Cardiac muscle cell (in vitro differentiated cells and primary cell): ENCODE results near the gene MED13L. TPM values are rescaled to one million over a fixed set of nuclear protein-coding genes. Genes with fewer than 3 reads are reported as not detected.

ENCODE experiments used
- DNase-seq, 2 donors: peaks; one replicate each; pipeline versions ENCODE4 v3.0.0 to v3.0.0-alpha.2; 2010 to 2017; ENCODE audit warnings: low read depth in 1 of 2, low spot score in 1 of 2
- H3K27ac ChIP-seq: fragments of 200-600 bp; sonication (generic); 2 replicates; pipeline ENCODE4 v1.5.1; 2016
- H3K27me3 ChIP-seq: fragments of 200-600 bp; sonication (generic); 2 replicates; pipeline ENCODE4 v1.6.0; 2016; ENCODE audit warnings: control low read depth
- H3K36me3 ChIP-seq: fragments of 200-600 bp; sonication (generic); 2 replicates; pipeline ENCODE4 v1.5.1; 2016; ENCODE audit warnings: control low read depth
- H3K4me1 ChIP-seq: fragments of 200-600 bp; sonication (generic); 2 replicates; pipeline ENCODE4 v1.8.1; 2017; ENCODE audit warnings: low read depth, mild to moderate bottlenecking, mixed run types
- H3K4me3 ChIP-seq: fragments of 200-600 bp; sonication (generic); 2 replicates; pipeline ENCODE4 v1.5.1; 2016; ENCODE audit warnings: mild to moderate bottlenecking
- H3K9me3 ChIP-seq: fragments of 200-600 bp; sonication (generic); 2 replicates; pipeline ENCODE4 v1.5.1; 2017; ENCODE audit warnings: low read depth, mild to moderate bottlenecking, control low read depth
- polyA plus RNA-seq: library from polyadenylated mRNA; unstranded; fragments of >200 nt; fragmentation: Nextera tagmentation; extraction: Ambion mirVana; gene quantifications from 2 replicates; pipeline ENCODE4 v1.2.1, GENCODE V29; 2016
- total RNA-seq: library from RNA; depleted of rRNA; stranded (reverse); fragments of >200 nt; gene quantifications from 2 replicates; pipeline ENCODE4 v1.2.3, GENCODE V29; 2016
- TF ChIP-seq, protein P1 (sequence below): IDR thresholded peaks from 2 replicates; pipeline ENCODE4 v1.5.1; 2012; ENCODE audit warnings: low read depth, mild to moderate bottlenecking, low read length

The MED13L gene
- total and polyA plus RNA-seq, 2 experiments from 2014 or later, result 31.3 to 94.3 TPM

DNA sequence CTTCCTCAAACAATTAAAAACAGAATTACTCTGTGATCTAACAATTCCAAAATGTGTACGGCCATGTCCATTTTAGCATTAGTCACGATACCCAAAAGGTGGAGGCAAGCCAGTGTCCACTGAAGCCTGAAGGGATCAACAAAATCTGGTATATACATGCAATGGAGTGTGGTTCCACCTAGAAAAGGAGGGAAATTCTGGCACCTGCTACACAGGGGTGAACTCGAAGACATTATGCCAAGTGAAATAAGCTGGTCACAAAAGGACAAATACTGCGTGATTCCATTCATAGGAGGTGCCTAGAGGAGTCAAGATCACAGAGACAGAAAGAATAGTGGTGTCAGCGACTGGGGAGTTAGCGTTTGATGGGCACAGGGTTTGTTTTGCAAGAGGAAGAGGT is 331.4 kb downstream of the MED13L start:
- DNase-seq, result no peak
- no peaks in the 10 kb centered on the region for H3K4me1 ChIP-seq
- TF ChIP-seq, protein P1, sequence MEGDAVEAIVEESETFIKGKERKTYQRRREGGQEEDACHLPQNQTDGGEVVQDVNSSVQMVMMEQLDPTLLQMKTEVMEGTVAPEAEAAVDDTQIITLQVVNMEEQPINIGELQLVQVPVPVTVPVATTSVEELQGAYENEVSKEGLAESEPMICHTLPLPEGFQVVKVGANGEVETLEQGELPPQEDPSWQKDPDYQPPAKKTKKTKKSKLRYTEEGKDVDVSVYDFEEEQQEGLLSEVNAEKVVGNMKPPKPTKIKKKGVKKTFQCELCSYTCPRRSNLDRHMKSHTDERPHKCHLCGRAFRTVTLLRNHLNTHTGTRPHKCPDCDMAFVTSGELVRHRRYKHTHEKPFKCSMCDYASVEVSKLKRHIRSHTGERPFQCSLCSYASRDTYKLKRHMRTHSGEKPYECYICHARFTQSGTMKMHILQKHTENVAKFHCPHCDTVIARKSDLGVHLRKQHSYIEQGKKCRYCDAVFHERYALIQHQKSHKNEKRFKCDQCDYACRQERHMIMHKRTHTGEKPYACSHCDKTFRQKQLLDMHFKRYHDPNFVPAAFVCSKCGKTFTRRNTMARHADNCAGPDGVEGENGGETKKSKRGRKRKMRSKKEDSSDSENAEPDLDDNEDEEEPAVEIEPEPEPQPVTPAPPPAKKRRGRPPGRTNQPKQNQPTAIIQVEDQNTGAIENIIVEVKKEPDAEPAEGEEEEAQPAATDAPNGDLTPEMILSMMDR, result no peak
- no peaks in the 10 kb centered on the region for H3K9me3 ChIP-seq
- no peaks in the 10 kb centered on the region for H3K36me3 ChIP-seq
- no peak overlapping the region for H3K27ac ChIP-seq
- H3K4me3 ChIP-seq, result no peak overlapping the region
- no peaks in the 10 kb centered on the region for H3K27me3 ChIP-seq

DNA sequence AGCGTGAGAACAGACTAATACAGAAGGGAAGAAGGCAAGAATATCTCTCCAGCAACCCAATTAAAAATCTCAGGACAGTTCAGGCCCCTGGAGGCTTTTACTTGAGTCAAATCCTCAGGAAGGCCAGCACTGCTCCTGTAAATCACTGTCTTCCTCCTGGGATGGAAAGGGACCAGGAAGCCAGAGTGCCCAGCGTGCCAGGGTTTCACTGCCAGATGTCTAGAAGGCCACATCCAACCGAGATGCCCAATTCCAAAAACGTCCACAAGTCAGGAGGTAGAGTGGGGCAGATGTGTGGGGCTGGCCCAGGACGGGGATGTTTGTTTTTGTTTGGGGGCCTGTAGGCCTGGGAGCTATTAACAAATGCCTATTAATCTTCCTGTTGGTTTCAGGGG is 332.0 kb downstream of the MED13L start:
- TF ChIP-seq, protein P1, result no peak
- no peaks in the 10 kb centered on the region for H3K9me3 ChIP-seq
- DNase-seq, result no peak
- no peaks in the 10 kb centered on the region for H3K27me3 ChIP-seq
- H3K4me3 ChIP-seq, result no peak overlapping the region
- no peaks in the 10 kb centered on the region for H3K36me3 ChIP-seq
- no peaks in the 10 kb centered on the region for H3K4me1 ChIP-seq
- H3K27ac ChIP-seq, result no peak overlapping the region

DNA sequence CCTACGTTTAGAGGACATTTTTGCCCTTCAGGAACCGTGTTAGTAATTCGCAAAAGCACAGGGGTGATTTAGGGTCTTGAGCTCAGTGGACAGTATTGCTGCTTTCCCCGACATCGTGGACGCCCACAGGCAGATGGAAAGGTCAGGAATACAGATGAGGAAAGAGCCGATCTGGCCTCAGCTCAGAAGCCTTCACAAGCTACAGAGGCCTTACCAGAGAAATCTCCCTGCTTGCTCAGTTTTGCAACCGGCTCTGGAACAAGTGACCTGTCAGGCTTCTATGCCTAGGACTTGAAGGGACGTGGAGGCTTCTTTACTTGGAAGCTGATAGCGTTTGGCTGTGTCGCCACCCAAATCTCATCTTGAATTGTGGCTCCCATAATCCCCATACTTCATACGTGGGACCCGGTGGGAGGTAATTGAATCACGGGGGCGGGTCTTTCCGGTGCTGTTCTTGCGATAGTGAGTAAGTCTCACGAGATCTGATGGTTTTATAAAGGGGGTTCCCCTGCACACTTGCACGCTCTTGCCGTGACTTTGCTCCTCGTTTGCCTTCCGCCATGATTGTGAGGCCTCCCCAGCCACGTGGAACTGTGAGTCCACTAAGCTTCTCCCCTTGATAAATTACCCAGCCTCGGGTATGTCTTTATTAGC is 332.5 kb downstream of the MED13L start:
- H3K27me3 ChIP-seq, result no peaks in the 10 kb centered on the region
- H3K36me3 ChIP-seq, result no peaks in the 10 kb centered on the region
- DNase-seq, result no peak
- H3K27ac ChIP-seq, result no peak overlapping the region
- no peaks in the 10 kb centered on the region for H3K4me1 ChIP-seq
- TF ChIP-seq, protein P1, result no peak
- no peaks in the 10 kb centered on the region for H3K9me3 ChIP-seq
- H3K4me3 ChIP-seq, result no peak overlapping the region

DNA sequence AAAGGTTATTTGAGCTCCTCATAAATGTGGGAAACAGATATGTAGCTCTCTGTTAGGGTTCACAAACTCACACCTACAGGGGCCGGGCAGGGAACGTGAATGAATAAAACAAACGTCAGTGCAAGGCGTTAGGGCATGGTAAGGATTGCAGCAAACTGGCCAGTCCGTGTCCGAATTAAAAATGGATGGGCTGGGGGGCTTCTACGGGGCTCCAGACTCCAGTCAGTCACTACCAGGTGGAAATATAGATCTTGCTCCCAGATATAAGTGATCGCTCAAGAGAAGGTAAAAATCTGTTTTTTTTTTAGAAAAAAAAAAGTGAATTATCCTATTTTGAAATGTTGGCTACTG is 333.1 kb downstream of the MED13L start:
- TF ChIP-seq, protein P1, result no peak
- Histone ChIP-seq H3K27ac (no peak overlapping the region), H3K9me3 (no peaks in the 10 kb centered on the region), H3K27me3 (no peaks in the 10 kb centered on the region), H3K4me1 (no peaks in the 10 kb centered on the region), H3K36me3 (no peaks in the 10 kb centered on the region), H3K4me3 (no peak overlapping the region)
- DNase-seq, result no peak

DNA sequence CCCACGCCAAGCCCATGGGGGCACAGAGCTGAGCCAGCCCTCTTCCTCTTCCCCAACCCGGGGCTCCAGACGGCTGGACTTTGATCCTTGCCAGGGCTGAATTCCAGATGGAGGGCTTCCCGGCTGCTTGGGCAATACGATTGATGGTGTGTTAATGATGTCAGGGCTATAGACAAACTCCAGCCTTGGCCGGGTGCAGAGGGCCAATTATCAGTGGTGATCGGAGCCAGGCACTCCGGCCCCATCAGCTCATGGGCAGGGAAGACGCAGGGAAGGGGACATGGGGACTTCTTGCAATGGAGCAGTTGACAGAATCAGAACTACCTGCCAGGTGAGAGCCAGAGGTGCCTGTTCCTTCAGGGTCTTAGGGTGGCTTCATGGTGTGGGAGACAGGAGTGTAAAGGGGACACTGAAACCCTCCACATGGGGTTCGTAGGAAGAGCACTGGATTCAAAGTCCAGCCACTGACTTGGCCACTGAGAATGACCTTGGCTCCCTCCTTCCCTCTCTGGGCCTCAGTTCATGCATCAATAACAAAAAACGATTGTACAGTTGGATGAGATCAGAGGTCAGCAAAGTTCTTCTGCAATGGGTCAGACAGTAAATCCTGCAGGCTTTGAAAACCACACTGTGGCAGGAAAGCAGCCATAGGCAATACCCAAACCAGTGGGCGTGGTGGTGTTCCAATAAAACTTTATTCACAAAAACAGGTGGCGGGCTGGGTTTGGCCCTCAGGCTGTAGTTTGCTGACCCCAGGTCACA is 333.7 kb downstream of the MED13L start:
- TF ChIP-seq, protein P1, result no peak
- Histone ChIP-seq H3K27me3 (no peaks in the 10 kb centered on the region), H3K27ac (no peak overlapping the region), H3K4me1 (no peaks in the 10 kb centered on the region), H3K36me3 (no peaks in the 10 kb centered on the region), H3K4me3 (no peak overlapping the region), H3K9me3 (no peaks in the 10 kb centered on the region)
- DNase-seq, result peak in 1 of 2 donors; percentile 30
